ENCODE results near the gene GSTT4.

Gene GSTT4

DNA sequence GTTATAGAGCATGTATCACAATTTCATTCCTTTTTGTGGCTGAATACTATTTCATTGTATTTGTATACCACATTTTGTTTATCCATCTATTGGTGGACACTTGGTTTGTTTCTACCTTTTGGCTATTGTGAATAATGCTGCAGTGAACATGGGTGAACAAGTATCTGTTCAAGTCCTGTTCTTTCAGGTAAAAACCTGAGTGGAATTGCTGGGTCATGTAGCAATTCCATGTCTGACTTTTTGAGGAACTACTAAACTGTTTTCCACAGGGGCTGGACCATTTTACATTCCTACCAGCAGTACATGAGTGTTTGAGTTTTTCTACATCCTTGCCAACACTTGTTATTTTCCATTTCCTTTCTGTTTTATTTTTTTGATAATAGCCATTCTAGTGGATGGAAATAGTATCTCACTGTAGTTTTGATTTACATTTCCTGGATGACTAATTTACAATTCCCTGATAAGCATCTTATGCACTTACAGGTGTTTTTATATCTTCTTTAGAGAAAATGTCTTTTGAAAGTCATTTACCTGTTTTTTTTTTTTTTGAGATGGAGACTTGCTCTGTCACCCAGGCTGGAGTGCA is 18.0 kb upstream of the GSTT4 start:
- no peaks in the 10 kb centered on the region for H3K4me1 ChIP-seq (ENCODE audit: control insufficient read depth, insufficient read depth, low read length)
- no peaks in the 10 kb centered on the region for H3K36me3 ChIP-seq (ENCODE audit: control insufficient read depth, insufficient read depth, low read length)
- H3K27me3 ChIP-seq (ENCODE audit: control insufficient read depth, insufficient read depth, low read length) = no peaks in the 10 kb centered on the region
- no peak overlapping the region for H3K27ac ChIP-seq (ENCODE audit: low read depth, low read length)
- H3K9ac ChIP-seq (ENCODE audit: low read length) = no peak overlapping the region
- H3K4me3 ChIP-seq (ENCODE audit: low read length) = no peak overlapping the region

DNA sequence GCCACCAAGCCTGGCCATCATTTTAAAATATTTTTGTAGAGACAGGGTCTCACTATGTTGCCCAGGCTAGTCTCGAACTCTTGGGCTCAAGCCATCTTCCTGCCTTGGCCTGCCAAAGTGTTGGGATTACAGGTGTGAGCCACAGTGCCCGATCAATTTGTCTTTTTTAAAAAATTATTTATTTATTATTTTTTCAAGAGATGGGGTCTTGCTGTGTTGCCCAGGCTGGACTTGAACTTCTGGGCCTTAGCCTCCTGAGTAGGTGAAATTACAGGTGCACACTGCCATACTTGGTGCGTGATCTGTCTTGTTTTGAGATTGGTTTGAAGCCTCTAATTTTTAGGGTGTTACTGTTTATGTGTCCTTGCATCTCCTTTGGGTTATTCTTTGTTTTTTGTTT is 16.1 kb upstream of the GSTT4 start:
- no peak overlapping the region for H3K27ac ChIP-seq (ENCODE audit: low read depth, low read length)
- no peak overlapping the region for H3K9ac ChIP-seq (ENCODE audit: low read length)
- no peak overlapping the region for H3K4me3 ChIP-seq (ENCODE audit: low read length)
- no peaks in the 10 kb centered on the region for H3K27me3 ChIP-seq (ENCODE audit: control insufficient read depth, insufficient read depth, low read length)
- no peaks in the 10 kb centered on the region for H3K4me1 ChIP-seq (ENCODE audit: control insufficient read depth, insufficient read depth, low read length)
- H3K36me3 ChIP-seq (ENCODE audit: control insufficient read depth, insufficient read depth, low read length) = no peaks in the 10 kb centered on the region

DNA sequence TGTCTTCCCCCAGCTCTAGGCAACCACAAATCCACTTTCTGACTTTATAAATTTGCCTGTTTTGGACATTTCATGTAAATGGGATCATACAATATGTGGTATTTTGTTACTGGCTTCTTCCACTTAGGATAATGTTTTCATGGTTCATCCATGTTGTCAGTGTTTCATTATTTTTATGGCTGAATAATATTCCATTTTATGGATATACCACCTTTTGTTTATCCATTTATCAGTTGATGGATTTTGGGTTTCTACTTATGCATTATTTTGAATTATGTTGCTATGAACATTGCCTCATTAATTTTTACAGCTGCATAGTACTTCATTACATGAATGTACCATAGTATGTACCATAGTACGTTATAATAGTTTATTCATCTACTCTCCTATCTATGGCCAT is 10.9 kb upstream of the GSTT4 start:
- Histone ChIP-seq H3K4me3 (ENCODE audit: low read length) (no peak overlapping the region), H3K36me3 (ENCODE audit: control insufficient read depth, insufficient read depth, low read length) (no peaks in the 10 kb centered on the region), H3K9ac (ENCODE audit: low read length) (no peak overlapping the region), H3K27ac (ENCODE audit: low read depth, low read length) (no peak overlapping the region), H3K27me3 (ENCODE audit: control insufficient read depth, insufficient read depth, low read length) (no peaks in the 10 kb centered on the region), H3K4me1 (ENCODE audit: control insufficient read depth, insufficient read depth, low read length) (no peaks in the 10 kb centered on the region)

DNA sequence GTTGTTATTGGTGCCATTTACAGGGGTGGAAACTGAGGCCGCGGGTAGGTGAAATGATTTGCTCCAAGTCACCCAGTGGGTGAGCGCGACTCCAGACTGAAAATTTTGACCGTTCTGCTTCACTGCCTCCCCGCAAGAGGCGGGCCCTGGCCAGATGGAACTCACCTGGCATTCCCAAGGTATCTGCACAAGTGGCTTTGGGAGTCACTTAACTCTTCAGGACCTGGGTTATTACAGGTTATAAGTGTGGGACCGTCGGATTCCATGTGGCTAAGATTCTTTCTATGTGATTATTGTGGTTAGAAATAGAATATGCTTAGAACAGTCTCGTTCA is 6.4 kb upstream of the GSTT4 start:
- Histone ChIP-seq H3K36me3 (ENCODE audit: control insufficient read depth, insufficient read depth, low read length) (no peaks in the 10 kb centered on the region), H3K4me1 (ENCODE audit: control insufficient read depth, insufficient read depth, low read length) (no peaks in the 10 kb centered on the region), H3K4me3 (ENCODE audit: low read length) (peak overlapping the region; percentile 90), H3K9ac (ENCODE audit: low read length) (peak overlapping the region; percentile 69), H3K27ac (ENCODE audit: low read depth, low read length) (peak overlapping the region; percentile 46), H3K27me3 (ENCODE audit: control insufficient read depth, insufficient read depth, low read length) (no peaks in the 10 kb centered on the region)

DNA sequence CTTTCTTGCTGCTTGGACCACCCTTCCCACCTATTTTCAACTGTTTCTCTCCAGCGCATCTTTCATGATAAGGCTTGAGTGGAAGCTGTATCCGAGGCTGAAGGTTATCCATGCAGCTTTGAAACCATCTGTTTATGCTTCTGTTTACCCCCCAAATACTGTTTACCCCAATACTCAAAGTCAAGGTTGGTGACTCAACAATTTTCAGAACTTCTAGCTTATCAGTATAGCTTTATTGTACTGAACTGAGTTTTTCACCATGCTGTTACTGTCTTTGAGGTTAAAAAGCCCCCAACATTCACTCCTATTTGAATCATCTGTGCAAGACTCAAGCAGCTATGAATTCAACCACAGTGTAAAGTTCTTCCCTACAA is 4.8 kb upstream of the GSTT4 start:
- Histone ChIP-seq H3K27me3 (ENCODE audit: control insufficient read depth, insufficient read depth, low read length) (no peaks in the 10 kb centered on the region), H3K27ac (ENCODE audit: low read depth, low read length) (no peak overlapping the region), H3K36me3 (ENCODE audit: control insufficient read depth, insufficient read depth, low read length) (no peaks in the 10 kb centered on the region), H3K9ac (ENCODE audit: low read length) (no peak overlapping the region), H3K4me1 (ENCODE audit: control insufficient read depth, insufficient read depth, low read length) (peaks cover 4% of the 10 kb centered on the region), H3K4me3 (ENCODE audit: low read length) (no peak overlapping the region)

DNA sequence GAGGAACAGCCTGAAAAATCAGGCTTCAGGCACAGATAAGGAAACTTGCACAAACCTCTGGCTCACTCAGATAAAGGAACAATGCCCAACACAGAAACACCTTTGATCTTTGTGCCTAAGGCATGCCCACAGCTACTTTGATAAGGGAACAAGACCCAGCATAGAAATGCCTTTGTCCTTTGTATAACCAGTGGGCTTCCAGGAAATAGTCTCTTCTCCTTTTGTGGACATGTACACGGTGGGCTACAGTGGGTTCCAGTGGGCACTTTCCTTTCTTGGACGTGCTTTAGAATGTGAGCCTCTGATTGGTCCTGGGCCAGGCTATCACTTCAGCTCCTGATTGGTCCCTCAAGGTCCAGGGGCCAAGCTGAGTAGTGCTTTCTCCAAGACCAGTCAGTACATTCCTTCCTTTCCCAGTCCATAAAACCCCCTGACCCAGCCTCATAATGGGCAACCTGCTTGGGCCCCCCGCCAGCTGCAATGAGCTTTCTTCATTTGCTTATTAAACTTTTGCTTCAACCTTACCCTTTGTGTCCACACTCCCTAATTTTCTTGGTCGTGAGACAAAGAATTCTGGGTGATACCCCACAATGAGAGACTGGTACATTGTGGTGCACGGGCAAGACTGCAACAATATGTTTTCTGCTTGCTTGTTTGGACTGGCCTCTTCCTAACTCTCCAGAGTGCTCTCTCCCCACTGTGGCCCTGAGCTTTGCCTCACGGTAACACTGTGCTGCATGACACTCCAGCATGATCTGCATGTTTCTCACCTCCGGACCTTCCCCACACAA is 4.2 kb upstream of the GSTT4 start:
- Histone ChIP-seq H3K9ac (ENCODE audit: low read length) (no peak overlapping the region), H3K4me3 (ENCODE audit: low read length) (no peak overlapping the region), H3K4me1 (ENCODE audit: control insufficient read depth, insufficient read depth, low read length) (peaks cover 4% of the 10 kb centered on the region), H3K36me3 (ENCODE audit: control insufficient read depth, insufficient read depth, low read length) (no peaks in the 10 kb centered on the region), H3K27ac (ENCODE audit: low read depth, low read length) (no peak overlapping the region), H3K27me3 (ENCODE audit: control insufficient read depth, insufficient read depth, low read length) (no peaks in the 10 kb centered on the region)

DNA sequence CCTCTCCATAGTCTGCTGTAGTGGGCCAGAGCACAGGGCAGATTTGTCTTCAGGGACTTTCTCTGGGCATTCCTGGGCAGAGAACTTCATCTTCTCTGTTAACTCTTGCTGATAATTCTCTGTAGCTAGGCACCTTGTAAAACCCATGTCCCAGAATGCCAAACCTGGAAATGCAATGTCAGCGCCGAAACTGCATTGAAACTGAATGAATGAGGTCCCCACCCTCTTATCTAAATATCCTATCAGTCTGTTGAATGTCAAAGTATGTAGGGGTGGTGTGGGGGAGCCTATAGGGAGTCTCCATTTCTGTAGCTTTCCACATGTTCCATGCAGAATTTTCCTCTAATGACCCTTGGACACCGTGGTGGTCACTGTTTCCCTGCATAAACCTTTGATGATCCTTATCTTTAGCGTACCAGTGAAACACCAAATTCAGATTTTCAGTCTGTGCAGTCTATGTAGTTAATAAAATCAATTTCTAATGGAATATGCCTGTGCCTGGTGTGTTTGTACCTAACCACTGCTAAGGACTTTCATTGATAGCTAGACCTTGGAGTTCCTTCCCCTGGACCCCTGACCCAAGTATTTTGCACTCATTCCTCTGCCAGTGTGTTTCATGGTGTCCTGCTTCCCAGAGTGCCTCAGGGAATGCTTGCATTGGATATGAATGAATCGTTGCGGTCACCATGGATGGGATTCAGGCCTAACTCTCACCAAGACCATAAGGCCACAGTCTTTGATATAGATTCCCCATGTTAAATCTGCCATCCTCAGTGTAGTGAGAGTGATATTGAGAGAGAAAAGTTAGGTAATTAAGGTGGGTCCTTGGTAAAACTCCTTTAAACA is 3.4 kb upstream of the GSTT4 start:
- Histone ChIP-seq H3K36me3 (ENCODE audit: control insufficient read depth, insufficient read depth, low read length) (no peaks in the 10 kb centered on the region), H3K4me1 (ENCODE audit: control insufficient read depth, insufficient read depth, low read length) (peaks cover 4% of the 10 kb centered on the region), H3K4me3 (ENCODE audit: low read length) (no peak overlapping the region), H3K27ac (ENCODE audit: low read depth, low read length) (no peak overlapping the region), H3K27me3 (ENCODE audit: control insufficient read depth, insufficient read depth, low read length) (no peaks in the 10 kb centered on the region), H3K9ac (ENCODE audit: low read length) (no peak overlapping the region)

DNA sequence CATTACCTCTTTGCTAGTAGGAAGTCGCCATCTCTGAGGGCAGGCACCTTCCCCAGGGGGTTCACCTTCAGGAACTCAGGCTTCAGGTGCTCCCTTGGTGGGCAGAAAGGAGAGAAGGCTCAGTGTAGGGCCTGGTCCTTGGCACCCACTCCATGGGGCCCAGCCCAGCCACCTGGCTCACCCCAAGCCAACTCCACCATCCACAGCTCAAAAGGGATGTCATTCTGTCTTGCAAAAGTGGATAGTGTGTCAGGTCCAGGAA is 2.7 kb upstream of the GSTT4 start:
- no peak overlapping the region for H3K4me3 ChIP-seq (ENCODE audit: low read length)
- H3K9ac ChIP-seq (ENCODE audit: low read length) = no peak overlapping the region
- H3K27ac ChIP-seq (ENCODE audit: low read depth, low read length) = no peak overlapping the region
- no peaks in the 10 kb centered on the region for H3K36me3 ChIP-seq (ENCODE audit: control insufficient read depth, insufficient read depth, low read length)
- H3K27me3 ChIP-seq (ENCODE audit: control insufficient read depth, insufficient read depth, low read length) = no peaks in the 10 kb centered on the region
- H3K4me1 ChIP-seq (ENCODE audit: control insufficient read depth, insufficient read depth, low read length) = peaks cover 4% of the 10 kb centered on the region

DNA sequence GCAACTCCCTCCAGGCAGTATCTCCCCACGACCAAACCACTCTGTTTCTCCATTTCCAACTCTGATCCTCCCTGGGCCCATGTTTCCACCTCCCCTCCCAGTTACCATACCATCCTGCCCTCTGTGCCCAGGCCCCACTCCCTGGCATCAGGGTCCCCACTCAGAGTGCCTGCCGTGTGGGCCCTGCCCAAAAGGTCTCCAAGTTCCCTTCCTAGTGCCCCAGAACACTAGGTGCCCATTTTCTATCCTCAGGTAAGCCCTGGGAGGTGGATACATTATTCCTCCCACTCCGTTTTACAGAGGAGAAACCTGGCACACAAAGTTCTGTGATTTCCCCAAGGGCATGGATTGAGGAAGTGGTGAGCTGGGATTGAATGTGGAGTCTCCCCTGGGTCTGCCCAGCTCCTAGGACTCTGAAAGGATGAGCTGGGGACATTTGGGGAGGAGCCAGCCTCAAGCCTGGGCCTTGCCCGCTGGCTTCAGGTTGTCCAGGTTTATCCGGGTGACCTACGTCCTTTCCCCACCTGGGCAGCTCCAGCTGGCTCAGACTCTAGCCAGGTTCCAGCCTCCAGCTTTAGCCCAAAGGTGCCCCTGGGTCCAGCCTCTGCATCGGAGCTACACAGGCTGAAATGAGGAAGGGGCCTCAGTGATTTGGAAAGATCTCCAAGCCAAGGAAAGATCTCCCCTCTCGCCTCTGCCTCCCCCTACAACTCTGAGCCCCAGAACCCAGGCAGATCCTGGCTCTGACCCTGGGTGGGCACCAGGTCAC is 2.2 kb upstream of the GSTT4 start:
- Histone ChIP-seq H3K27me3 (ENCODE audit: control insufficient read depth, insufficient read depth, low read length) (no peaks in the 10 kb centered on the region), H3K36me3 (ENCODE audit: control insufficient read depth, insufficient read depth, low read length) (no peaks in the 10 kb centered on the region), H3K4me1 (ENCODE audit: control insufficient read depth, insufficient read depth, low read length) (peaks cover 4% of the 10 kb centered on the region), H3K27ac (ENCODE audit: low read depth, low read length) (no peak overlapping the region), H3K9ac (ENCODE audit: low read length) (no peak overlapping the region), H3K4me3 (ENCODE audit: low read length) (no peak overlapping the region)

DNA sequence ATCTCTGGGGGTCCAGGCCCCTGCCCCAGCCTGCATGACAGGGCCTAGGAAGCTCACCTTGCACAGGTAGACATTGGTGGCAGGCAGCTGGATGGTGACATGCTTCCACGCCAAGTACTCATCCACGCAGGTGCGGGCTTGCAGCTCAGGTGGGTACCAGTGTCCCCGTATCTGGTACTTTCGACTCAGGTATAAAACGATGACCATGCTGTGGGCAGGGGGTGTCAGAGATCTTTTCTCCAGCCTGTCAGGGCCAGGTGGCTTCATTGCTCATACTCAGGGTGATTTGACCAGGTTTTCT is 1.6 kb upstream of the GSTT4 start:
- peaks cover 4% of the 10 kb centered on the region for H3K4me1 ChIP-seq (ENCODE audit: control insufficient read depth, insufficient read depth, low read length)
- no peak overlapping the region for H3K9ac ChIP-seq (ENCODE audit: low read length)
- H3K36me3 ChIP-seq (ENCODE audit: control insufficient read depth, insufficient read depth, low read length) = no peaks in the 10 kb centered on the region
- H3K4me3 ChIP-seq (ENCODE audit: low read length) = no peak overlapping the region
- no peaks in the 10 kb centered on the region for H3K27me3 ChIP-seq (ENCODE audit: control insufficient read depth, insufficient read depth, low read length)
- no peak overlapping the region for H3K27ac ChIP-seq (ENCODE audit: low read depth, low read length)

DNA sequence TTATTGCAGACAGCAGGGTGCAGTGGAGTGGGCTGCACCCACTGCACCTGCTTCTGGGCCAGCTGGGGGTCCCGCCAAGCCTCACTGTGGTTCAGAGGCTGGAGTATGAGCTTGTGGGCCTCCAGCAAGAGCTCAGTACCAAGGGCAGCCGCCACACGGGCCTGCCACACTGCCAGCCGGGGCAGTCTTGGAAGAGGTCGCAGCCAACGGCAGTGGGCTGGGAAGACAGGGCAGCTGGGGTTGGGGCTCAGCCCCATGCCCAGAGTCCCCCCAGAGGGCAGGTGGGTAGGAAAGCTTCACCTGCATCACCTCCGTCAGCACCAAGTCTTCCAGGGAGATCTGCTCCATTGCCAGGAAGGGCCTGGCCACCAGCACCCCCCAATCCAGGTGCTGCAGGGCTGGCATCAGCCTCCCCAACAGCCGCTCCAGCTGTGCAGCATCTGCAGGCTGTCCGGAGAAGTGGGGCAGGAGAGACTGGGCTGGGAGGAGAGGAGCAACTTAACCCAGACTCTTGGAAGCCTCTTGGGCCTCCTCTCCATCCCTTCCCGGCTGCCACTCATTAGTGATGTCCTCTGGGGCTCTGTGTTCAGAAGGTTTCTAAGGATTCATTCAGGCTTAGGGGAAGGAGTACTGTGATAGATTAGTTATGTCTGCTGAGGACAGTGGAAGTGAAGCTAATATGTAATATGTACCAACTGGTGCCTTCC is 1.1 kb upstream of the GSTT4 start:
- Histone ChIP-seq H3K27me3 (ENCODE audit: control insufficient read depth, insufficient read depth, low read length) (no peaks in the 10 kb centered on the region), H3K27ac (ENCODE audit: low read depth, low read length) (no peak overlapping the region), H3K4me3 (ENCODE audit: low read length) (no peak overlapping the region), H3K36me3 (ENCODE audit: control insufficient read depth, insufficient read depth, low read length) (no peaks in the 10 kb centered on the region), H3K9ac (ENCODE audit: low read length) (no peak overlapping the region), H3K4me1 (ENCODE audit: control insufficient read depth, insufficient read depth, low read length) (peaks cover 4% of the 10 kb centered on the region)

DNA sequence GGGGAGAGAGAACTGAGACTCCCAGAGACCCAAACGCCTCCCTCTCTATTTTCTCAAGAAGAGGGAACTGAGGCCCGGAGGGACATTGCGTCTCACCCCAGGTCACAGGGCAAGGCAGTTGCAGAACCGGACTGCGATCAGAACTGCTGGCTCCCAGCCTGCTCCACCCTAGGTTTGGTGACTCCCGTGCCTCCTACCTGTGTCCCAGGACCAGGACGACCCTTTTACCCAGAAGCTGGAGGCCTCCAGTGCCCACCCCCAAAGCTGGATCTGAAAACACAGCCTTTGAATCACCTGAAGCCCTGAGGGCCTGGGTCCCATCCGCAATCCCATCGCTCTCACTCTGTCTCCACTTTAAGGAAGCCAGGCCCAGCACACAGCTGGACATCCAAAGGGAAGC is 1.4 kb downstream of the GSTT4 start:
- Histone ChIP-seq H3K4me3 (ENCODE audit: low read length) (no peak overlapping the region), H3K4me1 (ENCODE audit: control insufficient read depth, insufficient read depth, low read length) (peaks cover 4% of the 10 kb centered on the region), H3K27me3 (ENCODE audit: control insufficient read depth, insufficient read depth, low read length) (no peaks in the 10 kb centered on the region)

More for the DNA sequence above, 1.4 kb downstream of the GSTT4 start:
- H3K36me3 ChIP-seq (ENCODE audit: control insufficient read depth, insufficient read depth, low read length) = no peaks in the 10 kb centered on the region
- no peak overlapping the region for H3K27ac ChIP-seq (ENCODE audit: low read depth, low read length)
- H3K9ac ChIP-seq (ENCODE audit: low read length) = no peak overlapping the region

All from rectal smooth muscle tissue (tissue), 1 donor.